Loucy (cell line): Measurements from ENCODE around the gene TTC39C.

Experiments
- H2AFZ ChIP-seq: fragments of 200-600 bp; sonication (generic); 2 replicates; pipeline ENCODE4 v1.6.0; 2016; ENCODE audit warnings: antibody characterized with exemption, mild to moderate bottlenecking, low read length, moderate library complexity
- H3F3A ChIP-seq: fragments of 200-600 bp; 2 replicates; pipeline ENCODE4 v1.6.0; 2016; ENCODE audit warnings: antibody characterized with exemption, low read depth, mild to moderate bottlenecking
- H3K27me3 ChIP-seq: fragments of 200-600 bp; sonication (generic); 2 replicates; pipeline ENCODE4 v1.6.1; 2014; ENCODE audit warnings: low read length, mild to moderate bottlenecking; ENCODE audit not compliant: insufficient read depth, poor library complexity, severe bottlenecking
- H3K36me3 ChIP-seq: fragments of 200-600 bp; sonication (generic); 2 replicates; pipeline ENCODE4 v1.6.1; 2016; ENCODE audit warnings: low read length; ENCODE audit not compliant: insufficient read depth
- H3K4me1 ChIP-seq: fragments of 200-600 bp; sonication (generic); 2 replicates; pipeline ENCODE4 v1.5.1; 2014; ENCODE audit warnings: low read length, mild to moderate bottlenecking; ENCODE audit not compliant: insufficient read depth, poor library complexity, severe bottlenecking
- H3K4me2 ChIP-seq: fragments of 200-600 bp; sonication (generic); 2 replicates; pipeline ENCODE4 v1.6.0; 2014; ENCODE audit warnings: antibody characterized with exemption, low read length, low read depth, mild to moderate bottlenecking; ENCODE audit not compliant: poor library complexity, severe bottlenecking
- H3K4me3 ChIP-seq: fragments of 200-600 bp; sonication (generic); 2 replicates; pipeline ENCODE4 v1.5.1; 2014; ENCODE audit warnings: low read length, mild to moderate bottlenecking, mixed read lengths; ENCODE audit not compliant: poor library complexity, severe bottlenecking
- H3K79me2 ChIP-seq: fragments of 200-600 bp; sonication (generic); 2 replicates; pipeline ENCODE4 v1.6.1; 2014; ENCODE audit warnings: low read length; ENCODE audit not compliant: insufficient read depth
- H3K9ac ChIP-seq: fragments of 200-600 bp; sonication (generic); 2 replicates; pipeline ENCODE4 v1.6.0; 2014; ENCODE audit warnings: mild to moderate bottlenecking, low read depth, low read length, moderate library complexity; ENCODE audit not compliant: poor library complexity, severe bottlenecking
- H3K9me2 ChIP-seq: fragments of 200-600 bp; sonication (generic); replicated peaks from 2 replicates; pipeline ENCODE4 v1.6.1; 2016; ENCODE audit warnings: low read depth, low read length, mixed read lengths
- H3K9me3 ChIP-seq: fragments of 200-600 bp; sonication (generic); 2 replicates; pipeline ENCODE4 v1.6.1; 2014; ENCODE audit warnings: mild to moderate bottlenecking, antibody characterized with exemption, low read length, low read depth; ENCODE audit not compliant: insufficient read depth
- H4K20me1 ChIP-seq: fragments of 200-600 bp; sonication (generic); 2 replicates; pipeline ENCODE4 v1.6.0; 2014; ENCODE audit warnings: antibody characterized with exemption, low read length, mild to moderate bottlenecking; ENCODE audit not compliant: insufficient read depth, poor library complexity, severe bottlenecking
- EZH2phosphoT487 ChIP-seq: fragments of 200-600 bp; IDR thresholded peaks from 2 replicates; pipeline ENCODE4 v1.6.1; 2018; ENCODE audit warnings: antibody characterized with exemption, mild to moderate bottlenecking, moderate library complexity, borderline replicate concordance
- TF ChIP-seq, protein P1 (sequence below): fragments of 200-600 bp; sonication (generic); conservative IDR thresholded peaks from 2 replicates; pipeline ENCODE4 v1.5.1; 2014; ENCODE audit warnings: mild to moderate bottlenecking, antibody characterized with exemption, low read length

TTC39C gene

DNA sequence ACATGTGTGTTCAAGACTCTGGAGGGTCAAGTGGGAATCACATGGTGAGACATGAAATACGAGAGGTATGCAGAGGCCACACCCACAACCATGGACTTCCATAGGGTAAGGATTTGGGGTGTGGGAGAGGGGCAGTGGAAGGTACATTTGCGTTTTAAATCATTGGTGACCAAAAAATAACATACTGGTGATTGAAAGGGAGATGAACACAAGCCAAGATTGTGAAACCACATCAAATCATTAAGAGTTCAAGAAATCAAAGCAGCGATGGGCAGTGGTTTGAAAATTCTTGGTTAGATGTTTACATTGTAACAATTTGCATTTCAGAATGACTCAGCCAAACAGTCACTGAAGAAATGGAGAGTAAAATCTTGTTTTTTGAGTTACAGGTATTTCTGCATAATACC is 122.4 kb downstream of the TTC39C start:
- no peak overlapping the region for H3K9ac ChIP-seq
- TF ChIP-seq, protein P1, sequence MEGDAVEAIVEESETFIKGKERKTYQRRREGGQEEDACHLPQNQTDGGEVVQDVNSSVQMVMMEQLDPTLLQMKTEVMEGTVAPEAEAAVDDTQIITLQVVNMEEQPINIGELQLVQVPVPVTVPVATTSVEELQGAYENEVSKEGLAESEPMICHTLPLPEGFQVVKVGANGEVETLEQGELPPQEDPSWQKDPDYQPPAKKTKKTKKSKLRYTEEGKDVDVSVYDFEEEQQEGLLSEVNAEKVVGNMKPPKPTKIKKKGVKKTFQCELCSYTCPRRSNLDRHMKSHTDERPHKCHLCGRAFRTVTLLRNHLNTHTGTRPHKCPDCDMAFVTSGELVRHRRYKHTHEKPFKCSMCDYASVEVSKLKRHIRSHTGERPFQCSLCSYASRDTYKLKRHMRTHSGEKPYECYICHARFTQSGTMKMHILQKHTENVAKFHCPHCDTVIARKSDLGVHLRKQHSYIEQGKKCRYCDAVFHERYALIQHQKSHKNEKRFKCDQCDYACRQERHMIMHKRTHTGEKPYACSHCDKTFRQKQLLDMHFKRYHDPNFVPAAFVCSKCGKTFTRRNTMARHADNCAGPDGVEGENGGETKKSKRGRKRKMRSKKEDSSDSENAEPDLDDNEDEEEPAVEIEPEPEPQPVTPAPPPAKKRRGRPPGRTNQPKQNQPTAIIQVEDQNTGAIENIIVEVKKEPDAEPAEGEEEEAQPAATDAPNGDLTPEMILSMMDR = no peak
- TF ChIP-seq EZH2phosphoT487 = no peak
- no peaks in the 10 kb centered on the region for H3K27me3 ChIP-seq
- H3K9me2 ChIP-seq = no peaks in the 10 kb centered on the region
- no peaks in the 10 kb centered on the region for H3F3A ChIP-seq
- no peak overlapping the region for H3K4me2 ChIP-seq
- no peaks in the 10 kb centered on the region for H4K20me1 ChIP-seq
- no peak overlapping the region for H3K4me3 ChIP-seq
- peaks cover 7% of the 10 kb centered on the region; the same call in 1 of the 2 replicates for H3K36me3 ChIP-seq
- no peaks in the 10 kb centered on the region for H3K79me2 ChIP-seq
- H3K4me1 ChIP-seq = no peaks in the 10 kb centered on the region
- no peak overlapping the region for H2AFZ ChIP-seq
- H3K9me3 ChIP-seq = no peaks in the 10 kb centered on the region

DNA sequence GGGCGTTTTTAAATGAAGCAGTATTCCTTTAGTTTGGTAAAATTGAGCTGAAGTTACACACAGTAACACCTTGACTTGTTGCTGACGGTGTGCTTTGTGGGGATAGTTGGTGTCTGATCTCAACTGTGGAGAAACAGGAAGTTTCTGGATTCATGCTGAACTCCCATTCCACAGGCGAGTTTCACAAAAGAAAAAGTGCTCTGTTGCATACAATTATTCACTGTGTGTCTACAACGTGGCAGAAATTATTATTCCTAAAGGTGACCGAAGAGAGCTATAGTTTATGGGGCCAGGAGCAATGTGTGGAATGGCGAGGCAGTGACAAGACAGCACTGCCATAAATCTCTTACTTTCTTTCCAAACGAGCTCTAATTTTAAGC is 123.8 kb downstream of the TTC39C start:
- Histone ChIP-seq H3K9ac (no peak overlapping the region), H3K4me2 (no peak overlapping the region), H3K4me3 (no peak overlapping the region), H3K27me3 (no peaks in the 10 kb centered on the region), H3K36me3 (no peaks in the 10 kb centered on the region; the same call in 1 of the 2 replicates), H3K79me2 (no peaks in the 10 kb centered on the region), H3F3A (no peaks in the 10 kb centered on the region), H2AFZ (no peak overlapping the region), H3K4me1 (no peaks in the 10 kb centered on the region), H3K9me2 (no peaks in the 10 kb centered on the region), H4K20me1 (no peaks in the 10 kb centered on the region), H3K9me3 (no peaks in the 10 kb centered on the region)
- no peak for TF ChIP-seq EZH2phosphoT487
- TF ChIP-seq, protein P1 = no peak

DNA sequence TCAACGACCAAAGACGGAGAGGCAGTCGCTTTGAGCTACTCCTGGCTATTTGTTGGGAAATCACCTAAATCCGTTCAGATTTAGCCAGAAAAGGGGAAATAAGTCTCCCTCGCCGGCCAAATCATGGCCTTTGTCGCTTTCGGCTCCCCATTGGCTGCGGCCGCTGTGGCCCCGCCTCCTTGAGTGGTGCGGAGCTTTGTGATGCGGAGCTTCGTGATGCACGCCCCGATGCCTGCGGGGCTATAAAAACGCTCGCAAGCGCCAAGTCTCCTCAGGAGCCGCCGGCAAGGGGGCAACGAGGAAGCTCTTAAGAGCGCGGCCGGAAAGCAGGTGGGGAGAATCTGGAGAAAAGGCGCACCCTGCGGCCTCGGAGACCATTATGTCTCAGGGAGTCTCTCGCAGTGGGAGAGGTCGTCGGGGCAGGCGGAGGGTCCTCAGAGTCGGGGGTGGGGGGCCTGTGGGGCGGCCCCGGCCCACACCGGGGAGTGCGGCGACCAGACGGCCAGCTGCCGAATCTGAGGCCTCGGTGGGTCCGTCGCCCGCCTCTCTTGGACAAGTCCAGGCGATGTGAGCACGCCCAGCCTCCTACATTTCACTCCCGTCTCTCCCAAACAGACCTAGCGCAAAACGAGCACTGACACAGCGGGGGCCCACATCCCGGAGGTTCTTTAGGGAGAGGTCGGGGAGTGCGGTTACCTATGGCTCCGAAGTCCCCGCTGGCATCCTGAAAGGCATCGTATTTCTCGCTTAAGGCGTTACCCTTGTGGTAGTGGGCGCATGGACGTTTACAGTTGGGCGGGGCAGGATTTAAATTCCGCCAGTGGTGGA is 124.4 kb downstream of the TTC39C start, which contains the start of gene CABYR:
Gene CABYR (plus strand): TSS at position 274 of the 828 bp plus-strand sequence. CDS start 4,053 bp downstream, outside the sequence.
- Histone ChIP-seq H3K4me1 (no peaks in the 10 kb centered on the region), H3K27me3 (no peaks in the 10 kb centered on the region), H3K9me3 (no peaks in the 10 kb centered on the region), H2AFZ (no peak within 1 kb of the TSS), H3K4me3 (no peak within 1 kb of the TSS), H3K9me2 (no peaks in the 10 kb centered on the region), H3K9ac (no peak within 1 kb of the TSS), H4K20me1 (no peaks in the 10 kb centered on the region), H3K79me2 (no peaks in the 10 kb centered on the region), H3F3A (no peaks in the 10 kb centered on the region), H3K4me2 (no peak within 1 kb of the TSS), H3K36me3 (no peaks in the 10 kb centered on the region)
- TF ChIP-seq EZH2phosphoT487 = no peak
- TF ChIP-seq, protein P1 = no peak
